DND-41 (cell line): Measurements from ENCODE around the gene IGF2BP2.

Experiments
- EZH2 ChIP-seq: IDR thresholded peaks from 3 replicates; pipeline ENCODE4 v1.6.1; 2012; ENCODE audit warnings: borderline replicate concordance, low read depth, mild to moderate bottlenecking, moderate library complexity, low read length, inconsistent platforms; ENCODE audit not compliant: severe bottlenecking
- TF ChIP-seq, protein P1 (sequence below): IDR thresholded peaks from 2 replicates; pipeline ENCODE4 v1.5.1; 2012; ENCODE audit warnings: borderline replicate concordance, low read length, moderate library complexity, mild to moderate bottlenecking; ENCODE audit not compliant: poor library complexity, severe bottlenecking; ENCODE audit errors: extremely low read depth

GRCh38 chr3:185708392-185708791, 116.5 kb downstream of the IGF2BP2 start:
- TF ChIP-seq, protein P1, sequence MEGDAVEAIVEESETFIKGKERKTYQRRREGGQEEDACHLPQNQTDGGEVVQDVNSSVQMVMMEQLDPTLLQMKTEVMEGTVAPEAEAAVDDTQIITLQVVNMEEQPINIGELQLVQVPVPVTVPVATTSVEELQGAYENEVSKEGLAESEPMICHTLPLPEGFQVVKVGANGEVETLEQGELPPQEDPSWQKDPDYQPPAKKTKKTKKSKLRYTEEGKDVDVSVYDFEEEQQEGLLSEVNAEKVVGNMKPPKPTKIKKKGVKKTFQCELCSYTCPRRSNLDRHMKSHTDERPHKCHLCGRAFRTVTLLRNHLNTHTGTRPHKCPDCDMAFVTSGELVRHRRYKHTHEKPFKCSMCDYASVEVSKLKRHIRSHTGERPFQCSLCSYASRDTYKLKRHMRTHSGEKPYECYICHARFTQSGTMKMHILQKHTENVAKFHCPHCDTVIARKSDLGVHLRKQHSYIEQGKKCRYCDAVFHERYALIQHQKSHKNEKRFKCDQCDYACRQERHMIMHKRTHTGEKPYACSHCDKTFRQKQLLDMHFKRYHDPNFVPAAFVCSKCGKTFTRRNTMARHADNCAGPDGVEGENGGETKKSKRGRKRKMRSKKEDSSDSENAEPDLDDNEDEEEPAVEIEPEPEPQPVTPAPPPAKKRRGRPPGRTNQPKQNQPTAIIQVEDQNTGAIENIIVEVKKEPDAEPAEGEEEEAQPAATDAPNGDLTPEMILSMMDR = no peak
- no peak for TF ChIP-seq EZH2
